NB4 (cell line): ENCODE data around the gene DGKB.

Experiments
- CTCF ChIP-seq: IDR thresholded peaks from one replicate; pipeline ENCODE4 v1.5.1; 2012; ENCODE audit warnings: low read depth, low read length
- MAX ChIP-seq: IDR thresholded peaks from 2 replicates; pipeline ENCODE4 v1.6.1; 2011; ENCODE audit warnings: low read depth, low read length
- POLR2A ChIP-seq: IDR thresholded peaks from 2 replicates; pipeline ENCODE4 v1.6.1; 2011; ENCODE audit warnings: mild to moderate bottlenecking; ENCODE audit not compliant: insufficient read length; ENCODE audit errors: extremely low read depth

DNA sequence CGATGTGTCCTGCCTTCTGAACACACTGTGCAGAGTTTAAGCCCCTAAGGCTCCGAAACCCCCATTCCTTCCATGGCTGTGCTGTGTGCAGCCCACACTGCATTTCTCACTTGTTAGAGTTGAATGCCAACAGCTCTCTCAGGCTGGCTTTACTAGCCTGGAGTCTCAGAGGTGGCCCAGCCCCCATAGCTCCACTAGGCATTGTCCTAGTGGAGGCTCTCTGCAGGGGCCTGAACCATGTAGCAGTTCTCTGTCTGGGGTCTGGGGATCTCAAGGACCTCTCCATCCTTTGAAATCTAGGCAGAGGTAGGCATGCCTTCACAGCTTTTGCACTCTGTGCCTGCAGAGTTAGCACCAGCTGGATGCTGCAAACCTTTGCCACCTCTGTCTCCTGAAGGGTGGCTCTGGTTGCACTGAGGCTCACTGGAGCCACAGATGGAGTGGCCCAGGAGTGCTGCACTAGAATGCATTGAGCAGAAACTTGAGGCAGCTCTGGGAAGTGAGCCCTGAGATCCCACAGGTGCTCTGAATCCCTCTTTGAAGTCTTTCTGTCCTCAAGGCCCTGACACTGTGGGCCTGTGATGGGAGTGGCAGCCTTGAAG, 301.7 kb downstream of the DGKB start:
- TF ChIP-seq CTCF, result no peak
- no peak for TF ChIP-seq POLR2A
- TF ChIP-seq MAX, result no peak
